ENCODE results near the gene PIF1. TPM values are rescaled to one million over a fixed set of nuclear protein-coding genes. Genes with fewer than 3 reads are reported as not detected.

The PIF1 gene
- total RNA-seq, 1 experiment from 2014 or later = 34.9 TPM

DNA sequence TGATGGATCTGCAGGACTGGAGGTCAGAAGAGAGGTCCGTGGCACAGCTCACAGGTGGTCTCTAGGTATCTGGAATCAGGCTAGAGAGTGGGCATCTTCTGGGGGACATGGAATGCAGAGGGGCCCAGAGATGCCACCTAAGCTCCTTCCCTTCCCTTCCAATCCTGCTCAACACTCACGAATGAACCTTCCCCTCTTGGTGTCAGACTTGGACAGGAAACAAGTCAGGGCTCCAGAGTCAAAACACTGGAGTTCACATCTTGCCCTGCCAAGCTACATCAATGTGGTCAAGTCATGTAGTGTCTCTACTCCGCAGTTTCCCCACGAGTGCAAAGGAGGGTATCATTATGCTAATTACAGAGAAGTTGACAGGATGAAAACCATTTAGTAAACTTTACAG, 34.0 kb downstream of the PIF1 start:
- H4K20me1 ChIP-seq (ENCODE audit: insufficient read depth) = no peaks in the 10 kb centered on the region
- POLR2A ChIA-PET = no interaction called here
- no peak for ATAC-seq
- H3K4me1 ChIP-seq (ENCODE audit: control insufficient read depth in 1 of 2, insufficient read depth in 2 of 2, low read length in 2 of 2) = peaks cover 0 to 4% of the 10 kb centered on the region in 2 experiments; a peak in 1 of 4 replicates
- H3K27me3 ChIP-seq (ENCODE audit: insufficient read depth, low read length) = no peaks in the 10 kb centered on the region
- TF ChIP-seq POLR2A (IDR thresholded peaks at IDR 0.05; ENCODE audit: borderline replicate concordance, extremely low read depth, insufficient read depth, insufficient read length) (no peak), CBX3 (IDR thresholded peaks at IDR 0.05; ENCODE audit: low read depth) (no peak), FOSL1 (IDR thresholded peaks at IDR 0.05; ENCODE audit: low read depth) (no peak), EZH2 (IDR thresholded peaks at IDR 0.05) (no peak), EZH2phosphoT487 (IDR thresholded peaks at IDR 0.05; ENCODE audit: borderline replicate concordance) (no peak), ELF1 (IDR thresholded peaks at IDR 0.05; ENCODE audit: borderline replicate concordance, low read depth) (no peak), YY1 (IDR thresholded peaks at IDR 0.05; ENCODE audit: extremely low read depth, insufficient replicate concordance, low read depth, low read length) (no peak), EGR1 (IDR thresholded peaks at IDR 0.05; ENCODE audit: low read depth) (no peak), ZFX (IDR thresholded peaks at IDR 0.05) (no peak), SP1 (IDR thresholded peaks at IDR 0.05; ENCODE audit: low read depth) (no peak)
- TF ChIP-seq, protein P1, sequence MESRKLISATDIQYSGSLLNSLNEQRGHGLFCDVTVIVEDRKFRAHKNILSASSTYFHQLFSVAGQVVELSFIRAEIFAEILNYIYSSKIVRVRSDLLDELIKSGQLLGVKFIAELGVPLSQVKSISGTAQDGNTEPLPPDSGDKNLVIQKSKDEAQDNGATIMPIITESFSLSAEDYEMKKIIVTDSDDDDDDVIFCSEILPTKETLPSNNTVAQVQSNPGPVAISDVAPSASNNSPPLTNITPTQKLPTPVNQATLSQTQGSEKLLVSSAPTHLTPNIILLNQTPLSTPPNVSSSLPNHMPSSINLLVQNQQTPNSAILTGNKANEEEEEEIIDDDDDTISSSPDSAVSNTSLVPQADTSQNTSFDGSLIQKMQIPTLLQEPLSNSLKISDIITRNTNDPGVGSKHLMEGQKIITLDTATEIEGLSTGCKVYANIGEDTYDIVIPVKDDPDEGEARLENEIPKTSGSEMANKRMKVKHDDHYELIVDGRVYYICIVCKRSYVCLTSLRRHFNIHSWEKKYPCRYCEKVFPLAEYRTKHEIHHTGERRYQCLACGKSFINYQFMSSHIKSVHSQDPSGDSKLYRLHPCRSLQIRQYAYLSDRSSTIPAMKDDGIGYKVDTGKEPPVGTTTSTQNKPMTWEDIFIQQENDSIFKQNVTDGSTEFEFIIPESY (IDR thresholded peaks at IDR 0.05; ENCODE audit: extremely low read depth, insufficient replicate concordance, low read length) = no peak
- TF ChIP-seq, protein P2, sequence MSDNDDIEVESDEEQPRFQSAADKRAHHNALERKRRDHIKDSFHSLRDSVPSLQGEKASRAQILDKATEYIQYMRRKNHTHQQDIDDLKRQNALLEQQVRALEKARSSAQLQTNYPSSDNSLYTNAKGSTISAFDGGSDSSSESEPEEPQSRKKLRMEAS (IDR thresholded peaks at IDR 0.05) = no peak
- TF ChIP-seq, protein P3, sequence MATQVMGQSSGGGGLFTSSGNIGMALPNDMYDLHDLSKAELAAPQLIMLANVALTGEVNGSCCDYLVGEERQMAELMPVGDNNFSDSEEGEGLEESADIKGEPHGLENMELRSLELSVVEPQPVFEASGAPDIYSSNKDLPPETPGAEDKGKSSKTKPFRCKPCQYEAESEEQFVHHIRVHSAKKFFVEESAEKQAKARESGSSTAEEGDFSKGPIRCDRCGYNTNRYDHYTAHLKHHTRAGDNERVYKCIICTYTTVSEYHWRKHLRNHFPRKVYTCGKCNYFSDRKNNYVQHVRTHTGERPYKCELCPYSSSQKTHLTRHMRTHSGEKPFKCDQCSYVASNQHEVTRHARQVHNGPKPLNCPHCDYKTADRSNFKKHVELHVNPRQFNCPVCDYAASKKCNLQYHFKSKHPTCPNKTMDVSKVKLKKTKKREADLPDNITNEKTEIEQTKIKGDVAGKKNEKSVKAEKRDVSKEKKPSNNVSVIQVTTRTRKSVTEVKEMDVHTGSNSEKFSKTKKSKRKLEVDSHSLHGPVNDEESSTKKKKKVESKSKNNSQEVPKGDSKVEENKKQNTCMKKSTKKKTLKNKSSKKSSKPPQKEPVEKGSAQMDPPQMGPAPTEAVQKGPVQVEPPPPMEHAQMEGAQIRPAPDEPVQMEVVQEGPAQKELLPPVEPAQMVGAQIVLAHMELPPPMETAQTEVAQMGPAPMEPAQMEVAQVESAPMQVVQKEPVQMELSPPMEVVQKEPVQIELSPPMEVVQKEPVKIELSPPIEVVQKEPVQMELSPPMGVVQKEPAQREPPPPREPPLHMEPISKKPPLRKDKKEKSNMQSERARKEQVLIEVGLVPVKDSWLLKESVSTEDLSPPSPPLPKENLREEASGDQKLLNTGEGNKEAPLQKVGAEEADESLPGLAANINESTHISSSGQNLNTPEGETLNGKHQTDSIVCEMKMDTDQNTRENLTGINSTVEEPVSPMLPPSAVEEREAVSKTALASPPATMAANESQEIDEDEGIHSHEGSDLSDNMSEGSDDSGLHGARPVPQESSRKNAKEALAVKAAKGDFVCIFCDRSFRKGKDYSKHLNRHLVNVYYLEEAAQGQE (IDR thresholded peaks at IDR 0.05; ENCODE audit: low read depth) = no peak
- TF ChIP-seq, protein P4, sequence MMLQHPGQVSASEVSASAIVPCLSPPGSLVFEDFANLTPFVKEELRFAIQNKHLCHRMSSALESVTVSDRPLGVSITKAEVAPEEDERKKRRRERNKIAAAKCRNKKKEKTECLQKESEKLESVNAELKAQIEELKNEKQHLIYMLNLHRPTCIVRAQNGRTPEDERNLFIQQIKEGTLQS (IDR thresholded peaks at IDR 0.05) = no peak
- no peaks in the 10 kb centered on the region for H3K9me2 ChIP-seq (ENCODE audit: insufficient read depth)
- no peak overlapping the region for H3K4me2 ChIP-seq (ENCODE audit: low read length)
- no peaks in the 10 kb centered on the region for H3K79me2 ChIP-seq (ENCODE audit: insufficient read depth, low read length)
- H3K27ac ChIP-seq (ENCODE audit: low read depth, low read length) = no peak overlapping the region
- no TSS peak for BruUV-seq (replicated peaks)
- CTCF ChIA-PET = no interaction called here
- RAD21 ChIA-PET (ENCODE audit: low non-redundant PET in 1 of 2, low total read pairs in 2 of 2, uncharacterized antibody in 2 of 2, unreplicated experiment in 2 of 2) = interaction anchor here in 1 of 2 experiments (0.6 kb wide), 1 partner anchor 12 kb away, joined by 3 read pairs; no protein-coding TSS in a partner anchor
- intact Hi-C loops (cut with micrococcal nuclease) = no loop called here
- no peak overlapping the region for H2AFZ ChIP-seq (ENCODE audit: low read depth, low read length, poor library complexity, severe bottlenecking)
- no peaks in the 10 kb centered on the region for H3K9me3 ChIP-seq (ENCODE audit: control insufficient read depth in 1 of 2, insufficient read depth in 1 of 2, low read depth in 1 of 2, low read length in 2 of 2)
- H3K36me3 ChIP-seq (ENCODE audit: control insufficient read depth in 1 of 2, insufficient read depth in 2 of 2, low read length in 2 of 2) = no peaks in the 10 kb centered on the region
- no peak overlapping the region for H3K9ac ChIP-seq (ENCODE audit: low read length)
- no peak for DNase-seq (ENCODE audit: low read depth, low spot score)
- H3K4me3 ChIP-seq (replicated peaks in 1 of 2; ENCODE audit: low read depth in 1 of 2, low read length in 2 of 2) = no peak overlapping the region

Measured in HCT116 (cell line).